ENCODE measurements around the gene FOXP4. TPM values are rescaled to one million over a fixed set of nuclear protein-coding genes. Genes with fewer than 3 reads are reported as not detected.
A peak's percentile ranks its signal among the peaks of the same experiment; 100 is the strongest.

FOXP4 gene
- total RNA-seq, 1 donor from 2014 or later: 137 TPM

DNA sequence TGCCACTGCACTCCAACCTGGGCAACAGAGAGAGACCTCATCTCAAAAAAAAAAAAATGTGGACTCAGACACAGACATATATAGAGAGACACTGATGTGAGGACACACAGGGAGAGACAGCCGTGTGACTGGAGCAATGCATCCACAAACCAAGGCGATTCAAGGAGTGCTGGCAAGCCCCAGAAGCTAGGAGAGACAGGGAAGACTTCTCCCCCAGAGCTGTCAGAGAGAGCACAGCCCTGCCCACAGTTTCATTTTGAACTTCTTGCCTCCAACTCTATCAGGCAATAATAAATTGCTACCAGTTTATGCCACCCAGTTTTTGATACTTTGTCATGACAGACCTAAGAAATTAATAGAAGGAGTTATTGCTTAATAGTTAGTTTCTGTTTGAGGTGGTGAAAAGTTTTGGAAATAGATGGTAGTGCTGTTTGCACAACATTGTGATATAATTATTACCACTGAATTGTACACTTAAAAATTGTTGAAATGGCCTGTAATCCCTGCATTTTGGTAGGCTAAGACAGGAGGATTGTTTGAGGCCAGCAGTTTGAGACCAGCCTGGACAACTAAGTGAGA, 87.0 kb downstream of the FOXP4 start:
- DNase-seq (ENCODE audit: low spot score, unreplicated experiment): no peak
- H3K36me3 Mint-ChIP-seq (ENCODE audit: insufficient read depth): no peaks in the 10 kb centered on the region
- no peak overlapping the region for H3K27ac Mint-ChIP-seq
- TF ChIP-seq, protein P1, sequence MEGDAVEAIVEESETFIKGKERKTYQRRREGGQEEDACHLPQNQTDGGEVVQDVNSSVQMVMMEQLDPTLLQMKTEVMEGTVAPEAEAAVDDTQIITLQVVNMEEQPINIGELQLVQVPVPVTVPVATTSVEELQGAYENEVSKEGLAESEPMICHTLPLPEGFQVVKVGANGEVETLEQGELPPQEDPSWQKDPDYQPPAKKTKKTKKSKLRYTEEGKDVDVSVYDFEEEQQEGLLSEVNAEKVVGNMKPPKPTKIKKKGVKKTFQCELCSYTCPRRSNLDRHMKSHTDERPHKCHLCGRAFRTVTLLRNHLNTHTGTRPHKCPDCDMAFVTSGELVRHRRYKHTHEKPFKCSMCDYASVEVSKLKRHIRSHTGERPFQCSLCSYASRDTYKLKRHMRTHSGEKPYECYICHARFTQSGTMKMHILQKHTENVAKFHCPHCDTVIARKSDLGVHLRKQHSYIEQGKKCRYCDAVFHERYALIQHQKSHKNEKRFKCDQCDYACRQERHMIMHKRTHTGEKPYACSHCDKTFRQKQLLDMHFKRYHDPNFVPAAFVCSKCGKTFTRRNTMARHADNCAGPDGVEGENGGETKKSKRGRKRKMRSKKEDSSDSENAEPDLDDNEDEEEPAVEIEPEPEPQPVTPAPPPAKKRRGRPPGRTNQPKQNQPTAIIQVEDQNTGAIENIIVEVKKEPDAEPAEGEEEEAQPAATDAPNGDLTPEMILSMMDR (IDR thresholded peaks at IDR 0.05; ENCODE audit: unreplicated experiment): no peak
- H3K9me3 Mint-ChIP-seq (ENCODE audit: low read depth): no peaks in the 10 kb centered on the region
- H3K4me3 Mint-ChIP-seq (ENCODE audit: low read depth): no peak overlapping the region
- peaks cover 59% of the 10 kb centered on the region for H3K27me3 Mint-ChIP-seq
- peaks cover 6% of the 10 kb centered on the region for H3K4me1 Mint-ChIP-seq (ENCODE audit: low read depth)

DNA sequence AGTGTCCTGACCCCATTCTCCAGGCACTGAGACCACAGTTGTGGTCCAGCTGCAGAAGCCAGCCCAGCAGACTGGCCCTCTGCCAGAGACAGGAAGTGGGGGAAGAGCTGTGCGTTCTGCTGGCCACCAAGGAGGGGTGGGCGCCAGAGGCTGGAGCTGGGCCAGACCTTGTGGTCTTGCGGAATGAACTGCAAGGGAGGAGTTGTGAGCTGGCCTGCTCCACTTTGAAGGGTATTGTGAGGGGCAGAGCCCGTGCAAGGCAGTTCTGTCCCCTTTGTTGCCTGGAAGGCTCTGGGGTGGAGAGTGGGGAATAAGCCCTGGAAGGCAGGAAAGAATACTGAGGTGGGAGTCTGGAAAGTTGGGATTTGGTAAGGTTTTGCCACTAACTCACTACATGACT, 88.5 kb downstream of the FOXP4 start:
- Mint-ChIP-seq H3K36me3 (ENCODE audit: insufficient read depth) (no peaks in the 10 kb centered on the region), H3K9me3 (ENCODE audit: low read depth) (no peaks in the 10 kb centered on the region), H3K27ac (no peak overlapping the region), H3K4me1 (ENCODE audit: low read depth) (peaks cover 11% of the 10 kb centered on the region), H3K4me3 (ENCODE audit: low read depth) (no peak overlapping the region), H3K27me3 (peaks cover 57% of the 10 kb centered on the region)
- TF ChIP-seq, protein P1 (IDR thresholded peaks at IDR 0.05; ENCODE audit: unreplicated experiment): no peak
- no peak for DNase-seq (ENCODE audit: low spot score, unreplicated experiment)

DNA sequence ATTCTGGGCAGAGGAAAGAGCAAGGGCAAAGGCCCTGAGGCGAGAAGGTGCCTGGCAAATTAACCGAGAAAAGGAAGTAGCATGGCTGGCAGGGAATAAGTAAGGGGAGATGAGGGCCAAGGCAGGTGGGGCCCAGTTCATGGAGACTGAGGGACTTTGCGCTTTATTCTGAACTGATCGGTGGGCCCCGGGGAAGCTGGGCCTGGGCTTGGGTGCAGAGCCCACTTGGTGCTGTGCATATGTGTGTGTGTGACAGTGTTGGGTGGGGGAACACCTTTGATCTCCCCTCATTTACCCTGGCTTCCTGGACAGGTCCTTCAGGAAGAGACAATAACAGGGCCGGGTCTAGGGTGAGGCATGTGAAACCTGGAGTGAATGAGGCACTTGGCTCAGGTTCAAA, 89.2 kb downstream of the FOXP4 start:
- DNase-seq (ENCODE audit: low spot score, unreplicated experiment): no peak
- Mint-ChIP-seq H3K27me3 (peaks cover 57% of the 10 kb centered on the region), H3K36me3 (ENCODE audit: insufficient read depth) (no peaks in the 10 kb centered on the region), H3K9me3 (ENCODE audit: low read depth) (no peaks in the 10 kb centered on the region), H3K4me3 (ENCODE audit: low read depth) (no peak overlapping the region), H3K27ac (no peak overlapping the region), H3K4me1 (ENCODE audit: low read depth) (peaks cover 15% of the 10 kb centered on the region)
- TF ChIP-seq, protein P1 (IDR thresholded peaks at IDR 0.05; ENCODE audit: unreplicated experiment): no peak

DNA sequence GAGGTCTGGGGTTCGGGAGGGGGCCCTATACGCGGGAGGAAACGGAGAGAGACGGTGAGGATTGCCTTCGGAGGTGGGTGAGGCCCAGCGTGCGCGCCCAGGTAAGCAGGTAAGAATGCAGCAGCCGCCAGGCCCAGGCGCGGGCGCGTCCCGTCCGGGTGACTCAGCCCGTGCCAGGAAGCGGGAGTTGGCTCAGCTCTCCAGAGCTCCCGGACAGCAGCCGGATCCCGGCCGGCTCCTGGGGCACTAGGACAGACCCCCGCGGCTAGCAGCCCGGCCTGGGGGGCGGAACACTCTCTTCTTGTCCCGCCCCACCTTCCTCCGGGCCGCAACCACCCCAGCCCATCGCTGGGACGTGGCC, 90.6 kb downstream of the FOXP4 start:
- Mint-ChIP-seq H3K36me3 (ENCODE audit: insufficient read depth) (peaks cover 3% of the 10 kb centered on the region), H3K27me3 (peaks cover 48% of the 10 kb centered on the region), H3K4me1 (ENCODE audit: low read depth) (peaks cover 15% of the 10 kb centered on the region), H3K9me3 (ENCODE audit: low read depth) (no peaks in the 10 kb centered on the region), H3K4me3 (ENCODE audit: low read depth) (peak overlapping the region; percentile 65), H3K27ac (peak overlapping the region; percentile 85)
- DNase-seq (ENCODE audit: low spot score, unreplicated experiment): peak; percentile 39
- TF ChIP-seq, protein P1 (IDR thresholded peaks at IDR 0.05; ENCODE audit: unreplicated experiment): no peak

DNA sequence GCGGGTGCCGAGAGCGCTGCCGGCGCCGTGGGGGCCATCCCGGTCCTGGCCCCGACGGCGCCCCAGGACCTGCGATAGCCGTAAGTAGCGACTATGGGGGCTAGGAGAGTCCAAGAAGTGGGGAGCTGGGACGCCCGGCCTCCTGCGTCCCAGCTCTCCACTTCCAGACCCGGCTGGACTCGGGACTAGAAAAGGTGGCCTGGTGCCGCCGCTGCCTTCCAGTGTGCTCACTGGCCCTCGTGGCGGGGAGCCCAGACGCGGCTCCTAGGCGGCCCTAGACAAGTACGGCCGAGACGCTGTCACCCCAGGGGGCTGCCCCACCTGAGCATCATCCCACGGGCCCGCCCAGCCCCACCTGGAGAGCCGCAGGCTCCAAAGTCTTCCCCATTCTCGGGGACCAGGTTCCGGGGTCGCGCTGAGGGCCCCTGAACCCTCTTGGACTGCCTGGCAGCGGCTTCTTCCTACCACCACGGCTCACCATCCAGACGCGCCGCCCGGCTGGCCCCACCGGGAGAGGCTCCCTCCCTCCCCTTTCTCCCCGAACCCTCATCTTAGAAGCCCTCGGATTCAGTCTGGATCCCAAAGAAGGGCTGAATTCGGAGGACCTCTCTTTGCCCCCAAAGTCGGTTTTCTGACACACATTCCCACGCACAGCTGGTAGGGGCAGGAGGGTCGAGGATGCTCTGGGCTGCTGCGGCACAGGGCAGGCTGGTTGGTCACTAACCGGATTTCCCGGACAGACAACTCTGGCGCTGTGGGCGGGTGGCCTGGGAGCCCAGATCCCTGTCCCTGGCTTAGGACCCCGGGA, 91.2 kb downstream of the FOXP4 start:
- peak overlapping the region; percentile 80 for H3K4me3 Mint-ChIP-seq (ENCODE audit: low read depth)
- H3K27me3 Mint-ChIP-seq: peaks cover 45% of the 10 kb centered on the region
- peaks cover 15% of the 10 kb centered on the region for H3K4me1 Mint-ChIP-seq (ENCODE audit: low read depth)
- no peak for DNase-seq (ENCODE audit: low spot score, unreplicated experiment)
- TF ChIP-seq, protein P1 (IDR thresholded peaks at IDR 0.05; ENCODE audit: unreplicated experiment): no peak
- H3K36me3 Mint-ChIP-seq (ENCODE audit: insufficient read depth): peaks cover 3% of the 10 kb centered on the region
- H3K9me3 Mint-ChIP-seq (ENCODE audit: low read depth): no peaks in the 10 kb centered on the region
- H3K27ac Mint-ChIP-seq: peak overlapping the region; percentile 91
